Keratinocyte (primary cell): ENCODE results near the gene COMMD7. TPM values are rescaled to one million over a fixed set of nuclear protein-coding genes. Genes with fewer than 3 reads are reported as not detected.
"Not testable (repeated sequence)": the region's sequence is repeated elsewhere in the genome, so short reads cannot be mapped to it uniquely, and the experiment has no call there.

Experiments
- DNase-seq: peaks from one replicate; pipeline ENCODE4 v3.0.0-alpha.2; 2011; ENCODE audit warnings: low read depth, missing footprints, low spot score
- FAIRE-seq: peaks from 2 replicates; lab custom pipeline; 2011; peaks lifted over from hg19 to GRCh38; lab: Jason Lieb, UNC
- H2AFZ ChIP-seq: 2 replicates; pipeline ENCODE4 v1.6.0; 2012; ENCODE audit warnings: low read length, control low read depth, inconsistent platforms; ENCODE audit not compliant: control insufficient read depth
- H3K27ac ChIP-seq: 2 replicates; pipeline ENCODE4 v1.5.1; 2011; ENCODE audit warnings: low read length; ENCODE audit not compliant: control insufficient read depth, insufficient read depth
- H3K27me3 ChIP-seq: 3 replicates; pipeline ENCODE4 v1.6.0; 2011; ENCODE audit warnings: low read length; ENCODE audit not compliant: control insufficient read depth, insufficient read depth; ENCODE audit errors: extremely low read depth
- H3K36me3 ChIP-seq, 2 experiments: 2 replicates in 1 of 2; 3 replicates in 1 of 2; pipeline ENCODE4 v1.5.1; 2011; ENCODE audit warnings: low read length in 2 of 2, mild to moderate bottlenecking in 1 of 2; ENCODE audit not compliant: control insufficient read depth in 2 of 2, insufficient read depth in 2 of 2; ENCODE audit errors: extremely low read depth in 1 of 2
- H3K4me1 ChIP-seq: 3 replicates; pipeline ENCODE4 v1.5.1; 2011; ENCODE audit warnings: low read length; ENCODE audit not compliant: control insufficient read depth, insufficient read depth; ENCODE audit errors: extremely low read depth
- H3K4me2 ChIP-seq: 3 replicates; pipeline ENCODE4 v1.6.0; 2011; ENCODE audit warnings: low read depth, low read length; ENCODE audit not compliant: control insufficient read depth, insufficient read depth; ENCODE audit errors: extremely low read depth
- H3K4me3 ChIP-seq, 3 experiments: fragments of 200-600 bp in 1 of 3; sonication (generic) in 1 of 3; 2 replicates in 2 of 3; 3 replicates in 1 of 3; pipeline ENCODE4 v1.5.1; 2011 to 2016; ENCODE audit warnings: low read length in 3 of 3, mild to moderate bottlenecking in 3 of 3, control low read depth in 2 of 3, inconsistent platforms in 1 of 3, low read depth in 1 of 3, mixed read lengths in 1 of 3, mixed run types in 1 of 3, moderate library complexity in 1 of 3; ENCODE audit not compliant: control insufficient read depth in 2 of 3, insufficient read depth in 2 of 3; ENCODE audit errors: extremely low read depth in 1 of 3
- H3K79me2 ChIP-seq: 2 replicates; pipeline ENCODE4 v1.6.0; 2012; ENCODE audit warnings: low read length; ENCODE audit not compliant: control insufficient read depth, insufficient read depth
- H3K9ac ChIP-seq: 3 replicates; pipeline ENCODE4 v1.6.0; 2011; ENCODE audit warnings: low read length; ENCODE audit not compliant: control insufficient read depth, insufficient read depth; ENCODE audit errors: extremely low read depth
- H3K9me1 ChIP-seq: 3 replicates; pipeline ENCODE4 v1.6.0; 2011; ENCODE audit warnings: low read length; ENCODE audit not compliant: control insufficient read depth, insufficient read depth; ENCODE audit errors: extremely low read depth
- H3K9me3 ChIP-seq: 2 replicates; pipeline ENCODE4 v1.5.1; 2012; ENCODE audit warnings: low read depth, low read length; ENCODE audit not compliant: control insufficient read depth
- H4K20me1 ChIP-seq: 3 replicates; pipeline ENCODE4 v1.6.0; 2011; ENCODE audit warnings: low read length; ENCODE audit not compliant: control insufficient read depth, insufficient read depth; ENCODE audit errors: extremely low read depth
- CTCF ChIP-seq, 3 experiments: IDR thresholded peaks in 1 of 3; conservative IDR thresholded peaks in 1 of 3; optimal IDR thresholded peaks in 1 of 3; 2 replicates in 2 of 3; 3 replicates in 1 of 3; pipeline versions ENCODE3 to v1.5.1; 2011; ENCODE audit warnings: low read length in 3 of 3, mild to moderate bottlenecking in 3 of 3, moderate library complexity in 2 of 3, control low read depth in 1 of 3, inconsistent platforms in 1 of 3; ENCODE audit not compliant: insufficient read depth in 2 of 3; ENCODE audit errors: extremely low read depth in 1 of 3
- EZH2 ChIP-seq: IDR thresholded peaks from one replicate; pipeline ENCODE4 v1.6.1; 2012; ENCODE audit warnings: inconsistent platforms, mild to moderate bottlenecking, low read length, moderate library complexity
- dilution Hi-C: fragments of 300-500 bp; cut with MboI; formaldehyde crosslinking; loops from one replicate; pipeline ENCODE4 v1.7.0; 2020; ENCODE audit warnings: low sequenced_read_pairs; ENCODE audit not compliant: extremely low pct_ligation_motif_present
- polyA plus RNA-seq, 5 experiments: library from polyadenylated mRNA; depleted of rRNA in 3 of 5; stranded (reverse) in 3 of 5; stranded (forward) in 1 of 5; unstranded in 1 of 5; fragments of >200 nt; gene quantifications; 1 replicate in 1 of 5; 2 replicates in 3 of 5; 3 replicates in 1 of 5; pipeline versions ENCODE4 v1.2.1 to v1.2.3, GENCODE V29; 2011 to 2012; ENCODE audit warnings: missing spikeins in 2 of 5, low read depth in 1 of 5, low replicate concordance in 1 of 5

The COMMD7 gene
- polyA plus RNA-seq, 1 donor (not counting 4 experiments of a cell fraction or from before 2014, with no cell fraction given): 39.9 TPM

DNA sequence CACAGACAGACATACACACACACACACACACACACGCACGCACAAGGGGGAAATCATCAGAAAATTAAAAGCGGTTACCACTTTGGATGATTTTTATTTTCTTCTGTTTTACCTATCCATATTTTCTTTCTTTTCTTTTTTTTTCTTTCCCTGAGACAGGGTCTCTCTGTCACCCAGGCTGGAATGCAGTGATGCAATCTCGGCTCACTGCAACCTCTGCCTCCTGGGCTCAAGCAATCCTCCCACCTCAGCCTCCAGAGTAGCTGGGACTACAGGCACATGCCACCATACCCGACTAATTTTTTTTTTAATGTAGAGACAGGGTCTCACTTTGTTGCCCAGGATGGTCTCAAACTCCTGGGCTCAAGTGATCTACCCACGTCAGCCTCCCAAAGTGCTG lies 14.8 kb downstream of the COMMD7 start:
- H3K9ac ChIP-seq, H3K9me3 ChIP-seq, H2AFZ ChIP-seq, H3K27ac ChIP-seq, dilution Hi-C loops, FAIRE-seq, H3K4me2 ChIP-seq, H4K20me1 ChIP-seq, H3K27me3 ChIP-seq, H3K79me2 ChIP-seq, H3K9me1 ChIP-seq, H3K4me3 ChIP-seq, H3K36me3 ChIP-seq, DNase-seq: not testable (repeated sequence)
- H3K4me1 ChIP-seq: peaks cover 11% of the 10 kb centered on the region

DNA sequence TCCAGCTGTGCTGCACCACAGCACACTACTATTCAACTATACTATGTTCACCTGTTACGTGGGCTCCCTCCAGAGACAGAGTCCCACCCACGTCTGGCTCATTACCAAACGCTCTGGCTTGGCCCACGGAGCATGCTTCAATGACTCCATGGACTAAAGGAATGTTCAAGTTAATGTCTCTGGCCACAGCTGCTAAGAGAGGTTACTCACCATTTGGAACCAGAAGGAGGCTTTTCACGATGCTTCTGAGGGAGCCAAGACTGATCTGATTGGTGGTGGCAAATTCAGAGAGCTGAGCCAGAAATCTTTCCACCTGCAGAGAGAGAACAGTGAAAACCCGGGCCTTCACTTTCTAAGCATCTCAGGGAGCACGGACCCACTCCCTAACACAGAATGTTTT lies 15.6 kb downstream of the COMMD7 start:
- dilution Hi-C loops: no loop called here
- H3K4me2 ChIP-seq: no peak overlapping the region
- no peak overlapping the region for H3K27ac ChIP-seq

More for the DNA sequence above, 15.6 kb downstream of the COMMD7 start:
- Histone ChIP-seq H3K79me2 (no peaks in the 10 kb centered on the region), H3K36me3 (no peaks in the 10 kb centered on the region), H3K4me1 (peaks cover 11% of the 10 kb centered on the region), H3K27me3 (no peaks in the 10 kb centered on the region), H3K9me1 (no peaks in the 10 kb centered on the region), H3K4me3 (no peak overlapping the region), H3K9me3 (no peaks in the 10 kb centered on the region), H2AFZ (no peak overlapping the region), H3K9ac (no peak overlapping the region), H4K20me1 (no peaks in the 10 kb centered on the region)
- TF ChIP-seq EZH2: no peak
- no peak for TF ChIP-seq CTCF (optimal IDR thresholded peaks at IDR 0.05 in 1 of 3, IDR thresholded peaks at IDR 0.05 in 1 of 3, conservative IDR thresholded peaks at IDR 0.05 in 1 of 3; ENCODE audit: extremely low read depth in 1 of 3, insufficient read depth in 2 of 3, low read length in 3 of 3)
- no peak for FAIRE-seq
- DNase-seq: no peak
